CD14-positive monocyte (primary cell): ENCODE measurements around the gene IL7R. TPM values are rescaled to one million over a fixed set of nuclear protein-coding genes. Genes with fewer than 3 reads are reported as not detected.
"Not testable (repeated sequence)": the region's sequence is repeated elsewhere in the genome, so short reads cannot be mapped to it uniquely, and the experiment has no call there.

ENCODE experiments used
- DNase-seq, 3 donors: peaks; one replicate each; pipeline ENCODE4 v3.0.0-alpha.2; 2011 to 2022
- H2AFZ ChIP-seq: 2 replicates; pipeline ENCODE4 v1.6.0; 2012; ENCODE audit warnings: mild to moderate bottlenecking, low read depth, low read length, inconsistent platforms; ENCODE audit not compliant: insufficient read depth, poor library complexity, severe bottlenecking
- H3K27ac ChIP-seq, 2 donors: 1 replicate in 1 of 2; 2 replicates in 1 of 2; pipeline ENCODE4 v1.5.1; 2012 to 2013; ENCODE audit warnings: low read length in 2 of 2, control low read depth in 1 of 2, inconsistent platforms in 1 of 2, low read depth in 1 of 2, mild to moderate bottlenecking in 1 of 2
- H3K27me3 ChIP-seq, 2 donors: one replicate each; pipeline versions ENCODE4 v1.6.0 to v1.6.1; 2011 to 2013; ENCODE audit warnings: low read length in 2 of 2; ENCODE audit not compliant: control insufficient read depth in 2 of 2, insufficient read depth in 2 of 2
- H3K36me3 ChIP-seq, 2 donors: replicated peaks in 1 of 2; 1 replicate in 1 of 2; 2 replicates in 1 of 2; pipeline versions ENCODE4 v1.5.1 to v1.6.1; 2012 to 2013; ENCODE audit warnings: low read length in 2 of 2, control low read depth in 1 of 2, inconsistent platforms in 1 of 2, mild to moderate bottlenecking in 1 of 2; ENCODE audit not compliant: insufficient read depth in 2 of 2, control insufficient read depth in 1 of 2
- H3K4me1 ChIP-seq, 2 donors: 1 replicate in 1 of 2; 2 replicates in 1 of 2; pipeline versions ENCODE4 v1.5.1 to v1.6.1; 2012 to 2013; ENCODE audit warnings: low read length in 2 of 2, control low read depth in 1 of 2, inconsistent platforms in 1 of 2, mild to moderate bottlenecking in 1 of 2, moderate library complexity in 1 of 2; ENCODE audit not compliant: insufficient read depth in 2 of 2, control insufficient read depth in 1 of 2
- H3K4me2 ChIP-seq: replicated peaks from 2 replicates; pipeline ENCODE3; 2012; ENCODE audit warnings: low read length, moderate library complexity, mild to moderate bottlenecking; ENCODE audit not compliant: poor library complexity, severe bottlenecking; ENCODE audit errors: extremely low read depth
- H3K4me3 ChIP-seq, 3 experiments: fragments of 200-600 bp in 1 of 3; sonication (generic) in 1 of 3; replicated peaks in 1 of 3; 1 replicate in 2 of 3; 2 replicates in 1 of 3; pipeline ENCODE4 v1.5.1; 2011 to 2013; ENCODE audit warnings: low read length in 3 of 3, mild to moderate bottlenecking in 3 of 3, control low read depth in 2 of 3, low read depth in 2 of 3, inconsistent platforms in 1 of 3, moderate library complexity in 1 of 3
- H3K79me2 ChIP-seq: 2 replicates; pipeline ENCODE4 v1.6.0; 2012; ENCODE audit warnings: mild to moderate bottlenecking, control low read depth, inconsistent platforms, low read length, moderate library complexity; ENCODE audit not compliant: insufficient read depth
- H3K9ac ChIP-seq: 2 replicates; pipeline ENCODE4 v1.6.0; 2017; ENCODE audit warnings: low read length, mild to moderate bottlenecking; ENCODE audit not compliant: insufficient read depth, poor library complexity, severe bottlenecking
- H3K9me3 ChIP-seq, 2 donors: replicated peaks in 1 of 2; 1 replicate in 1 of 2; 2 replicates in 1 of 2; pipeline versions ENCODE4 v1.5.1 to v1.6.1; 2012 to 2013; ENCODE audit warnings: low read length in 2 of 2, control low read depth in 1 of 2; ENCODE audit not compliant: control insufficient read depth in 1 of 2, insufficient read depth in 1 of 2
- H4K20me1 ChIP-seq: 2 replicates; pipeline ENCODE4 v1.6.0; 2012; ENCODE audit warnings: mild to moderate bottlenecking, low read length, control low read depth, moderate library complexity; ENCODE audit not compliant: insufficient read depth
- H3K27ac Mint-ChIP-seq, 7 donors: one replicate each; pipeline ENCODE4 v1.8.0; 2020; ENCODE audit warnings: mild to moderate bottlenecking in 7 of 7, mixed read lengths in 7 of 7, moderate library complexity in 6 of 7, inconsistent platforms in 2 of 7
- H3K27me3 Mint-ChIP-seq, 3 donors: one replicate each; pipeline ENCODE4 v1.8.0; 2021 to 2022; ENCODE audit warnings: low read depth in 3 of 3, mild to moderate bottlenecking in 3 of 3, mixed read lengths in 3 of 3, moderate library complexity in 3 of 3, inconsistent platforms in 1 of 3
- H3K36me3 Mint-ChIP-seq, 2 donors: one replicate each; pipeline ENCODE4 v1.8.0; 2020; ENCODE audit warnings: mixed read lengths in 2 of 2, inconsistent platforms in 1 of 2, mild to moderate bottlenecking in 1 of 2
- H3K4me1 Mint-ChIP-seq: one replicate; pipeline ENCODE4 v1.8.0; 2020; ENCODE audit warnings: mild to moderate bottlenecking, mixed read lengths
- H3K4me3 Mint-ChIP-seq, 2 donors: one replicate each; pipeline ENCODE4 v1.8.0; 2020; ENCODE audit warnings: mild to moderate bottlenecking in 2 of 2, mixed read lengths in 2 of 2, moderate library complexity in 1 of 2
- H3K9me3 Mint-ChIP-seq, 7 donors: one replicate each; pipeline ENCODE4 v1.8.0; 2020 to 2022; ENCODE audit warnings: mixed read lengths in 7 of 7, mild to moderate bottlenecking in 6 of 7, moderate library complexity in 6 of 7, inconsistent platforms in 2 of 7
- CTCF ChIP-seq: fragments of 200-600 bp; IDR thresholded peaks from one replicate; pipeline ENCODE4 v1.8.0; 2022; ENCODE audit warnings: antibody characterized with exemption, mild to moderate bottlenecking
- WGBS: methylation state at CpG from one replicate; pipeline ENCODE4 v1.1.5; 2013; ENCODE audit warnings: missing lambda C conversion rate; ENCODE audit not compliant: insufficient coverage; 5-methylcytosine and 5-hydroxymethylcytosine counted together
- intact Hi-C, 2 donors: fragments of 100-400 bp; cut with micrococcal nuclease; formaldehyde crosslinking; loops; one replicate each; pipeline versions ENCODE4 v1.15.0 to v1.15.1; 2023
- polyA plus RNA-seq, 3 donors: library from polyadenylated mRNA; depleted of rRNA in 1 of 3; unstranded in 2 of 3; stranded (reverse) in 1 of 3; fragments of 300-500 nt in 2 of 3; fragments of >200 nt in 1 of 3; fragmentation: Illumina TruSeq in 2 of 3; gene quantifications; 1 replicate in 2 of 3; 2 replicates in 1 of 3; pipeline ENCODE4 v1.2.3, GENCODE V29; 2012 to 2021

Gene IL7R
- polyA plus RNA-seq, 3 donors = 0.12 to 1.9 (median 1.1) TPM

- H3K4me1 Mint-ChIP-seq = peaks cover 17% of the 10 kb centered on the region
- TF ChIP-seq CTCF = no peak
- no peaks in the 10 kb centered on the region for H3K36me3 Mint-ChIP-seq
Measured at GRCh38 chr5:35887321-35888100, 30.8 kb downstream of the IL7R start.

GRCh38 chr5:35890021-35891020 lies 33.6 kb downstream of the IL7R start:
- 96% methylated on average over 4 of the region's 5 CpGs for WGBS
- DNase-seq = no peak
- Histone ChIP-seq H3K4me3 (no peak overlapping the region), H3K9ac (no peak overlapping the region), H3K9me3 (no peaks in the 10 kb centered on the region), H4K20me1 (no peaks in the 10 kb centered on the region), H3K4me2 (no peak overlapping the region), H3K36me3 (no peaks in the 10 kb centered on the region), H3K79me2 (no peaks in the 10 kb centered on the region), H2AFZ (no peak overlapping the region), H3K4me1 (no peaks in the 10 kb centered on the region), H3K27me3 (no peaks in the 10 kb centered on the region), H3K27ac (no peak overlapping the region)
- Mint-ChIP-seq H3K4me3 (no peak overlapping the region), H3K27ac (no peak overlapping the region), H3K27me3 (peaks cover 0 to 3% (median 2%) of the 10 kb centered on the region in 3 donors), H3K9me3 (peaks cover 3 to 13% (median 8%) of the 10 kb centered on the region in 7 donors), H3K36me3 (no peaks in the 10 kb centered on the region), H3K4me1 (no peaks in the 10 kb centered on the region)
- no peak for TF ChIP-seq CTCF
- intact Hi-C loops = no loop called here

More at GRCh38 chr5:35887321-35888100, 30.8 kb downstream of the IL7R start:
- intact Hi-C loops = no loop called here
- no peaks in the 10 kb centered on the region for H4K20me1 ChIP-seq
- DNase-seq = no peak
- Mint-ChIP-seq H3K27me3 (peaks cover 0 to 1% (median 0%) of the 10 kb centered on the region in 3 donors), H3K9me3 (peaks cover 0 to 13% (median 5%) of the 10 kb centered on the region in 7 donors), H3K4me3 (no peak overlapping the region), H3K27ac (no peak overlapping the region)
- H3K4me3 ChIP-seq = no peak overlapping the region
- H3K4me2 ChIP-seq = no peak overlapping the region
- no peak overlapping the region for H3K27ac ChIP-seq
- no peak overlapping the region for H3K9ac ChIP-seq
- H3K79me2 ChIP-seq = no peaks in the 10 kb centered on the region
- no peaks in the 10 kb centered on the region for H3K36me3 ChIP-seq
- H3K9me3 ChIP-seq = no peaks in the 10 kb centered on the region
- H3K4me1 ChIP-seq = peaks cover 13 to 17% of the 10 kb centered on the region in 2 donors
- no peak overlapping the region for H2AFZ ChIP-seq
- no CpG with 5 or more reads among the region's 5 CpGs for WGBS
- no peaks in the 10 kb centered on the region for H3K27me3 ChIP-seq

- H4K20me1 ChIP-seq, H3K36me3 Mint-ChIP-seq, H3K36me3 ChIP-seq, H3K4me1 ChIP-seq, H3K4me3 ChIP-seq, DNase-seq, H3K9ac ChIP-seq, H3K27ac Mint-ChIP-seq, H3K9me3 ChIP-seq, H3K4me3 Mint-ChIP-seq, H2AFZ ChIP-seq, H3K4me2 ChIP-seq, H3K27me3 Mint-ChIP-seq, H3K4me1 Mint-ChIP-seq, H3K79me2 ChIP-seq, intact Hi-C loops, H3K27ac ChIP-seq, H3K27me3 ChIP-seq: not testable (repeated sequence)
- WGBS = 100% methylated on average over 4 of the region's 23 CpGs
- H3K9me3 Mint-ChIP-seq = peaks cover 3 to 13% (median 8%) of the 10 kb centered on the region in 7 donors
Measured at GRCh38 chr5:35892799-35893198, 36.1 kb downstream of the IL7R start.
